CD8-positive, alpha-beta memory T cell (primary cell): ENCODE results near the gene SERPINH1. TPM values are rescaled to one million over a fixed set of nuclear protein-coding genes. Genes with fewer than 3 reads are reported as not detected.

Experiments used
- CTCF ChIA-PET: fragments of 350-600 bp; sonication (Branson Sonifier 250); formaldehyde crosslinking; loops from one replicate; lab custom pipeline; 2021; ENCODE audit warnings: antibody characterized with exemption; lab: Charles Lee
- POLR2A ChIA-PET: fragments of 350-600 bp; sonication (Branson Sonifier 250); formaldehyde crosslinking; loops from one replicate; lab custom pipeline; 2021; ENCODE audit warnings: antibody characterized with exemption; lab: Charles Lee
- DNase-seq, 5 donors: peaks; one replicate each; pipeline versions ENCODE4 v3.0.0 to v3.0.0-alpha.2; 2020 to 2022; ENCODE audit warnings: mixed read lengths in 1 of 5
- H3K27ac ChIP-seq: one replicate; pipeline ENCODE4 v1.7.0; 2013; ENCODE audit warnings: low read depth, mild to moderate bottlenecking, low read length, moderate library complexity
- H3K27me3 ChIP-seq: 2 replicates; pipeline ENCODE4 v1.7.0; 2013; ENCODE audit warnings: low read length, mild to moderate bottlenecking; ENCODE audit not compliant: insufficient read depth, poor library complexity, severe bottlenecking
- H3K36me3 ChIP-seq: 2 replicates; pipeline ENCODE4 v1.7.0; 2013; ENCODE audit warnings: mild to moderate bottlenecking, low read length, moderate library complexity; ENCODE audit not compliant: insufficient read depth
- H3K4me1 ChIP-seq: 2 replicates; pipeline ENCODE4 v1.7.0; 2013; ENCODE audit warnings: mild to moderate bottlenecking, low read length, moderate library complexity; ENCODE audit not compliant: insufficient read depth
- H3K4me3 ChIP-seq: 2 replicates; pipeline ENCODE4 v1.7.0; 2013; ENCODE audit warnings: mild to moderate bottlenecking, low read length
- H3K9me3 ChIP-seq: 2 replicates; pipeline ENCODE4 v1.7.0; 2013; ENCODE audit warnings: mild to moderate bottlenecking, low read length
- H3K27ac Mint-ChIP-seq, 8 donors: one replicate each; pipeline ENCODE4 v1.8.0; 2020 to 2021; ENCODE audit warnings: mixed read lengths in 8 of 8, mild to moderate bottlenecking in 6 of 8, inconsistent platforms in 3 of 8, moderate library complexity in 3 of 8
- H3K27me3 Mint-ChIP-seq, 2 donors: one replicate each; pipeline ENCODE4 v1.8.0; 2020 to 2021; ENCODE audit warnings: mixed read lengths in 2 of 2, mild to moderate bottlenecking in 1 of 2, moderate library complexity in 1 of 2
- H3K36me3 Mint-ChIP-seq, 3 donors: one replicate each; pipeline ENCODE4 v1.8.0; 2020 to 2021; ENCODE audit warnings: mixed read lengths in 3 of 3, inconsistent platforms in 1 of 3, mild to moderate bottlenecking in 1 of 3
- H3K4me1 Mint-ChIP-seq, 3 donors: one replicate each; pipeline ENCODE4 v1.8.0; 2020 to 2021; ENCODE audit warnings: mixed read lengths in 3 of 3, inconsistent platforms in 1 of 3, mild to moderate bottlenecking in 1 of 3
- H3K4me3 Mint-ChIP-seq, 7 donors: one replicate each; pipeline ENCODE4 v1.8.0; 2020 to 2021; ENCODE audit warnings: mixed read lengths in 7 of 7, mild to moderate bottlenecking in 6 of 7, moderate library complexity in 4 of 7, inconsistent platforms in 2 of 7
- H3K9me3 Mint-ChIP-seq, 5 donors: one replicate each; pipeline ENCODE4 v1.8.0; 2020 to 2022; ENCODE audit warnings: mixed read lengths in 5 of 5, mild to moderate bottlenecking in 3 of 5, moderate library complexity in 2 of 5, inconsistent platforms in 1 of 5
- polyA plus RNA-seq: library from polyadenylated mRNA; unstranded; fragments of 300-500 nt; fragmentation: Illumina TruSeq; gene quantifications from one replicate; pipeline ENCODE4 v1.2.3, GENCODE V29; 2021
- total RNA-seq, 2 experiments: library from RNA; stranded (reverse); gene quantifications; one replicate each; pipeline ENCODE4 v1.2.3, GENCODE V29; 2021

SERPINH1 gene
- total and polyA plus RNA-seq, 3 experiments from 2014 or later, result 8.4 to 21.1 (median 20.7) TPM

DNA sequence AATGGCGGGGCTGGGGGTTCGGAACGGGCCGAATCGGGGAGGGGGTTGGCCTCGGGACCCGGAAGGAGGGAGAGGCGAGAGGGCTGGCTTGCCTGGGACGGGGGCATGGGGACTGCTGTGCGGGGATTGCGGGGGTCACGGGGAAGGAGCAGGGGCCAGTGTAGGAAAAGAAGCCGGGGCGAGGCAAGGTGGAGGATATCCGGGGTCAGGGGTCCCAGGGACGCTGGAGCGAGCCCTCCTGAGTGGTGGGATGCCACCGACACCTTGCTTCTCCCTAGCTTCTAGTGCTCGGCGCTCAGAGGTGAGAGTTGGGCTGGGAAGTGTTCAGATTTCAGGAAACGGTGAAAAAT lies 35.9 kb upstream of the SERPINH1 start:
- Histone ChIP-seq H3K36me3 (no peaks in the 10 kb centered on the region), H3K27me3 (no peaks in the 10 kb centered on the region), H3K9me3 (no peaks in the 10 kb centered on the region), H3K4me3 (peak overlapping the region; percentile 62), H3K27ac (peak overlapping the region; percentile 31), H3K4me1 (peaks cover 25% of the 10 kb centered on the region)
- peaks cover 0 to 1% (median 0%) of the 10 kb centered on the region in 3 donors for H3K36me3 Mint-ChIP-seq
- H3K27ac Mint-ChIP-seq, result peak overlapping the region in 6 of 8 donors; percentile 26 to 95 (median 52)
- H3K4me3 Mint-ChIP-seq, result peak overlapping the region; percentile 77 to 93 (median 84)
- POLR2A ChIA-PET, result interaction anchor here (1.4 kb wide), 1 partner anchor 126 kb away, joined by 8 read pairs; no protein-coding TSS in a partner anchor
- H3K27me3 Mint-ChIP-seq, result peaks cover 0 to 3% of the 10 kb centered on the region in 2 donors
- CTCF ChIA-PET, result interaction anchor here (1.0 to 17.2 kb wide), 6 partner anchors 11 to 250 kb away, joined by 3 to 212 read pairs (median 4); no protein-coding TSS in a partner anchor
- DNase-seq, result no peak
- H3K9me3 Mint-ChIP-seq, result no peaks in the 10 kb centered on the region
- peaks cover 31 to 46% (median 40%) of the 10 kb centered on the region in 3 donors for H3K4me1 Mint-ChIP-seq

DNA sequence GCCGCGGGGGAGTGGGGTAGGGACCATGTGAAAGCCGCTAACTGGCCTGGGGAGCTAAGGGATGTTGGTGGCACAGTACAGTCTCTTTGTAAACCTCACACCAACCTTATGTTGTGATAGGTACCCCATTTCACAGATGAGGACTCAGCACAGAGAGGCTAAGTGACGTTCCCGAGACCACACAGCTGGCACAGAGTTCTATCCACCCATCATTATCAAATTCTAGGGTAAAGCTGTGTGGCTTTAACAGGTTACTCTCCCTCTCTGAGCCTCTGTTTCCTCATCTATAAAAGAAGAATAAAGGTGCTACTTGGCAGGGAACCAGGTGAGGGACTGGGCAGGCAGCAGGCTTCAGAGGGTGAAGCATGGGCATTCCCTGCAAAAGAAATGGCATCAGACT lies 34.9 kb upstream of the SERPINH1 start:
- Histone ChIP-seq H3K4me3 (no peak overlapping the region), H3K27ac (no peak overlapping the region), H3K4me1 (peaks cover 28% of the 10 kb centered on the region), H3K36me3 (no peaks in the 10 kb centered on the region), H3K9me3 (no peaks in the 10 kb centered on the region), H3K27me3 (no peaks in the 10 kb centered on the region)
- CTCF ChIA-PET, result interaction anchor here (1.2 to 17.2 kb wide), 4 partner anchors 19 to 247 kb away, joined by 3 to 212 read pairs (median 8); no protein-coding TSS in a partner anchor
- POLR2A ChIA-PET, result no interaction called here
- no peak for DNase-seq
- Mint-ChIP-seq H3K9me3 (no peaks in the 10 kb centered on the region), H3K4me1 (peaks cover 31 to 46% (median 45%) of the 10 kb centered on the region in 3 donors), H3K36me3 (peaks cover 0 to 1% (median 0%) of the 10 kb centered on the region in 3 donors), H3K27ac (peak overlapping the region in 5 of 8 donors; percentile 7 to 74 (median 63)), H3K27me3 (peaks cover 0 to 1% of the 10 kb centered on the region in 2 donors), H3K4me3 (peak overlapping the region; percentile 77 to 88 (median 84))

DNA sequence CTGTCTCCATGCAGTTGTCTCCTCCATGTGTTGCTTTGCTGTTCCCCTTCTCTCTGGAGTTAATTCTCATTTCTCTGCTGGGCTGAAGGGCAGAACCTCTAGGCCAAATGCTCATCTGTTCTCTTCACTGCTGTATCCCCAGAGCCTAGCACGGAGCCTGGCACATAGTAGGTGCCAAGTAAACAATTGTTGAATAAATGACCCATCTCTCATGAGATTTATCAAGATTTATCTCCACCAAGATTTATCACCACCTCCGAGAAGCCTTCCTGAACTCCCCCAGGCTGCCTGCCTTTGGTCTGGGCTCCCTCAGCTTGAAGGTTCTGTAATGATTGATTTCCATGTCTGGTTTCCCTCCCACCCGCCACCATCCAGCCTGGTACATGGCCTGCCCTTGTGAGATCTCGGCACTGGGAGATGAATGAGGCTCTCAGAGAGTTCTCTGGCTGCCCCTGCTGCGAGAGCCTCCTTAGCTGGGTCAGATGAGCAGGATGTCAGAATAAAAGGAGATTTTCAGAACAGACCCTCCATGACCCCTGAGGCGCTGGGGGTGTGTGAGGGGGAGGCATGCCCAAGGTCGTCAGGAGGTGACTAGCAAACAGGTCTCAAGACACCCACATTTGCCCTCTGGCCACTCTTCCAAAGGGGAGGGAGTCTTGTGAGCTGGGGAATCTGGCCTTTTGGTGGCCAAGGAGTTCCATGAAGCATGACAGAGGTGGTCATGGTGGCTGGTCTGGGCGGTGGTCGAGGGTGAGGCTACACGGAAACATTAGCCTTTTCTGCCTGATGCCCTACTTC lies 33.9 kb upstream of the SERPINH1 start:
- no peaks in the 10 kb centered on the region for H3K27me3 ChIP-seq
- peaks cover 29% of the 10 kb centered on the region for H3K4me1 ChIP-seq
- Mint-ChIP-seq H3K27ac (peak overlapping the region in 7 of 8 donors; percentile 6 to 84 (median 36)), H3K9me3 (no peaks in the 10 kb centered on the region), H3K27me3 (peaks cover 0 to 1% of the 10 kb centered on the region in 2 donors), H3K4me1 (peaks cover 34 to 47% (median 40%) of the 10 kb centered on the region in 3 donors), H3K4me3 (peak overlapping the region; percentile 14 to 85 (median 84)), H3K36me3 (peaks cover 0 to 1% (median 0%) of the 10 kb centered on the region in 3 donors)
- H3K27ac ChIP-seq, result no peak overlapping the region
- ChIA-PET CTCF (interaction anchor here (0.9 to 17.2 kb wide), 6 partner anchors 20 to 248 kb away, joined by 3 to 212 read pairs (median 4); no protein-coding TSS in a partner anchor), POLR2A (no interaction called here)
- H3K36me3 ChIP-seq, result no peaks in the 10 kb centered on the region
- H3K9me3 ChIP-seq, result no peaks in the 10 kb centered on the region
- H3K4me3 ChIP-seq, result no peak overlapping the region
- DNase-seq, result no peak

DNA sequence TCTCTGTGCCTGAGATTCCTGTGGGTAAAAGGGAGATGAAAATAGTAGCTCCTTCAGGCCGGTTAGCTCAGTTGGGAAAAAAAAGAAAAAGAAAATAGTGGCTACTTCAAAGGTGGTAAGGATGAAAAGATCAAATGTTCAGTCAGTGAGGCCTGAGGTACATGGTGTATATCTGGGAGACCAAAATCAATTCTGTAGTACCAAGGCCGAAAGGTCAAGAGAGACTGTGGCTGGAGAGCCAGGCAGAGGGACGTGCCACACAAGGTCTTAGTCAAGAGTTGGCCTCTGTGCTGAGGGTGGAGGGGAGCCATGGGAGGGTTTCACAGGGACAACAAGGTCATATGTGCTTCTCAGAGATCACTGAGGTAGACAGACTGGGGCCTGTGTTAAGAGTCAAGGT lies 31.5 kb upstream of the SERPINH1 start:
- Histone ChIP-seq H3K4me1 (peaks cover 11% of the 10 kb centered on the region), H3K36me3 (no peaks in the 10 kb centered on the region), H3K4me3 (no peak overlapping the region), H3K27ac (no peak overlapping the region), H3K9me3 (no peaks in the 10 kb centered on the region), H3K27me3 (no peaks in the 10 kb centered on the region)
- Mint-ChIP-seq H3K27me3 (peaks cover 0 to 1% of the 10 kb centered on the region in 2 donors), H3K4me1 (peaks cover 20 to 34% (median 33%) of the 10 kb centered on the region in 3 donors), H3K27ac (peak overlapping the region in 1 of 8 donors; percentile 49), H3K36me3 (no peaks in the 10 kb centered on the region), H3K4me3 (peak overlapping the region in 1 of 7 donors; percentile 47), H3K9me3 (no peaks in the 10 kb centered on the region)
- CTCF ChIA-PET, result interaction anchor here (0.7 to 17.2 kb wide), 8 partner anchors 10 to 255 kb away, joined by 3 to 212 read pairs (median 8); no protein-coding TSS in a partner anchor
- no peak for DNase-seq
- POLR2A ChIA-PET, result no interaction called here

DNA sequence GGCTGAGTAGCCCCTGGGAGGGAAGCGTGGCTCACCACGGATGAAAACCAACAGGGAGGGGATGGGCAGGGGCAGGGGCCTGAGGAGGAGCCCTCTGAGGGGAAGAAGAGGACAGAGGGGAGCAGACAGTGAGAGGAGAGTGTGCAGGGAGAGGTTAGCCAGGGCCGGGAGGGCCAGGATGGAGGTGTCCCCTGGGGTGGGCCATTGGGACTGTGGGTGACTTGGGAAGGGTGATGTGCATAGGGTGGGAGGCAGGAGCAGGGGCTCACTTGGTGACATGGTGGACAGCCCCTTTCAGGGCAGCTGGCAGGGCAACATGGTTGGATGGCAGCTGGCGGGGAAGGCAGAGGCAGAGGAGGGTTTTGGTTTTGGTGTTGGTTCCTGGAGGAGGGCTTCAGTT lies 30.7 kb upstream of the SERPINH1 start:
- Mint-ChIP-seq H3K27me3 (peaks cover 0 to 1% of the 10 kb centered on the region in 2 donors), H3K4me3 (peak overlapping the region in 1 of 7 donors; percentile 55), H3K4me1 (peaks cover 20 to 33% (median 32%) of the 10 kb centered on the region in 3 donors), H3K9me3 (no peaks in the 10 kb centered on the region), H3K27ac (peak overlapping the region in 2 of 8 donors; percentile 23), H3K36me3 (no peaks in the 10 kb centered on the region)
- H3K9me3 ChIP-seq, result no peaks in the 10 kb centered on the region
- H3K27me3 ChIP-seq, result no peaks in the 10 kb centered on the region
- H3K36me3 ChIP-seq, result no peaks in the 10 kb centered on the region
- H3K4me1 ChIP-seq, result peaks cover 13% of the 10 kb centered on the region
- H3K4me3 ChIP-seq, result no peak overlapping the region
- CTCF ChIA-PET, result interaction anchor here (0.7 to 17.2 kb wide), 21 partner anchors 8 to 283 kb away, joined by 3 to 212 read pairs (median 4); no protein-coding TSS in a partner anchor
- no peak overlapping the region for H3K27ac ChIP-seq
- POLR2A ChIA-PET, result interaction anchor here (0.6 to 1.0 kb wide), 2 partner anchors 24 to 141 kb away, joined by 4 to 6 read pairs; no protein-coding TSS in a partner anchor
- no peak for DNase-seq

DNA sequence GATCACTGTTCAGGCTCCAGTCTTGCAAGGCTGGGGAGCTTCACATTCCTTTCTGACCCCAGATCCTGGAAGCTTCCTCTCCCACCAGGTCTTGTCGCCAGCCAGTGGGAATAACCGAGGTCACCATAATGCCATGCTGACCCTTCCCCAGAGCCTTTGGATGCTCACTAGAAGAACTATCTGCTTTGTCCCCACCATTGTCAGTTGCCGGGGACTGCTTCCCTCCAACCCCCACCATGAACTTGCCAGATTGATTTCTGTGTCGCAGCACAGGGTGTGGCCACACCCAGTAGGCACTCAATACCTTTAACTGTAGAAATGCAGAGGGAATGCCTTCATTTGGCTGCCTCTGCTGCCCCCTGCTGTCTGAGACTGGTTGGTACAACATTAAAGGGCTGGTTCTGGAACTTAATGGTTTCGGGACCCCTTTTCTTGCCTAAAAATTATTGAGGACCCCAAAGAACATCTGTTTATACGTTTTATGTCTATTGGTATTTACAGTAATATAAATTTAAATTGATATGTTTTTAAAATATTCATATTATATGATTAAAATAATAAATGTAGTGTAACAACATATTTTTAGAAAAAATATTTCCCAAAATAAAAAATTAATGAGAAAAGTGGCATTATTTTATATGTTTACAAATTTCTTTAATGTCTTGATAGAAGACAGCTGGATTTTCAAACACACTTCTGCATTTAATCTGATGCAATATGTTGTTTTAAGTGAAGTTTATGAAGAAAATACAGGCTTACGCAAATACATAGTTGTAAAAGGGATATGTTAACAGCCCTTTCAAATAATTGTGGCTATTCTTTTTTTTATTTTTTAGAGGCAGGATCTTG lies 29.6 kb upstream of the SERPINH1 start:
- peaks cover 14% of the 10 kb centered on the region for H3K4me1 ChIP-seq
- H3K36me3 ChIP-seq, result no peaks in the 10 kb centered on the region
- ChIA-PET CTCF (interaction anchor here (0.7 to 17.2 kb wide), 29 partner anchors 9 to 284 kb away, joined by 3 to 212 read pairs (median 4); no protein-coding TSS in a partner anchor), POLR2A (interaction anchor here (1.0 kb wide), 1 partner anchor 25 kb away, joined by 4 read pairs; no protein-coding TSS in a partner anchor)
- peaks cover 22 to 34% (median 32%) of the 10 kb centered on the region in 3 donors for H3K4me1 Mint-ChIP-seq
- peak overlapping the region in 6 of 8 donors; percentile 3 to 74 (median 38) for H3K27ac Mint-ChIP-seq
- no peak overlapping the region for H3K27ac ChIP-seq
- no peaks in the 10 kb centered on the region for H3K27me3 ChIP-seq
- H3K36me3 Mint-ChIP-seq, result no peaks in the 10 kb centered on the region
- peaks cover 0 to 1% of the 10 kb centered on the region in 2 donors for H3K27me3 Mint-ChIP-seq
- H3K4me3 ChIP-seq, result no peak overlapping the region
- H3K9me3 Mint-ChIP-seq, result no peaks in the 10 kb centered on the region
- DNase-seq, result peak; percentile 71 to 86 (median 75)
- H3K4me3 Mint-ChIP-seq, result peak overlapping the region in 1 of 7 donors; percentile 25
- H3K9me3 ChIP-seq, result no peaks in the 10 kb centered on the region

DNA sequence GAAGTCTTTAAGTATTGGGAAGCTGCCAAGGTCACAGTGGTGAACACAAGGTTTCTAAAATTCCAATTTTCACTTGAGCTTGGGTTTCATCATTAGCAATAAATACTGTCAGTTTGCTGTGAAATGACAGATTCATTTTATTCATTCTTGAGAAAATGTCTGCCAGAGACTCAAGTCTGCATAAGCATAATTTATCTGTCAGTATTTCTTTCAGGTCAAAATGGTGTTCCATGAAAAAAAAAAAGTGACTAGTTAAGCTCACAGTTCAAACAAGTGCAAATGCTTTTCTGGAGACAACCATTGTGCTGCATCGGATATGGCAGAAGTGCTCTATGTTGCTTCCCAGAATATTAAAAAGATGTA lies 28.2 kb upstream of the SERPINH1 start:
- Mint-ChIP-seq H3K27me3 (peaks cover 0 to 1% of the 10 kb centered on the region in 2 donors), H3K9me3 (no peaks in the 10 kb centered on the region), H3K36me3 (no peaks in the 10 kb centered on the region), H3K27ac (no peak overlapping the region), H3K4me1 (peaks cover 28 to 46% (median 30%) of the 10 kb centered on the region in 3 donors), H3K4me3 (no peak overlapping the region)
- Histone ChIP-seq H3K4me1 (peaks cover 19% of the 10 kb centered on the region), H3K9me3 (no peaks in the 10 kb centered on the region), H3K36me3 (no peaks in the 10 kb centered on the region), H3K4me3 (no peak overlapping the region), H3K27me3 (no peaks in the 10 kb centered on the region), H3K27ac (peak overlapping the region; percentile 59)
- POLR2A ChIA-PET, result no interaction called here
- CTCF ChIA-PET, result interaction anchor here (1.2 to 17.2 kb wide), 5 partner anchors 10 to 258 kb away, joined by 4 to 212 read pairs (median 6); no protein-coding TSS in a partner anchor
- DNase-seq, result no peak
